Body of pancreas (tissue), 4 donors: ENCODE data around the gene SPR.

Source experiments
- CTCF ChIP-seq, 7 experiments: fragments of 450-650 bp in 4 of 7; fragments of 200-600 bp in 3 of 7; sonication (generic) in 3 of 7; IDR thresholded peaks; one replicate each; pipeline ENCODE4 v1.5.1; 2016 to 2019; ENCODE audit warnings: antibody characterized with exemption in 7 of 7
- POLR2A ChIP-seq, 3 donors: fragments of 450-650 bp; IDR thresholded peaks; one replicate each; pipeline ENCODE4 v1.6.1; 2016; ENCODE audit warnings: antibody characterized with exemption in 3 of 3, mild to moderate bottlenecking in 2 of 3

DNA sequence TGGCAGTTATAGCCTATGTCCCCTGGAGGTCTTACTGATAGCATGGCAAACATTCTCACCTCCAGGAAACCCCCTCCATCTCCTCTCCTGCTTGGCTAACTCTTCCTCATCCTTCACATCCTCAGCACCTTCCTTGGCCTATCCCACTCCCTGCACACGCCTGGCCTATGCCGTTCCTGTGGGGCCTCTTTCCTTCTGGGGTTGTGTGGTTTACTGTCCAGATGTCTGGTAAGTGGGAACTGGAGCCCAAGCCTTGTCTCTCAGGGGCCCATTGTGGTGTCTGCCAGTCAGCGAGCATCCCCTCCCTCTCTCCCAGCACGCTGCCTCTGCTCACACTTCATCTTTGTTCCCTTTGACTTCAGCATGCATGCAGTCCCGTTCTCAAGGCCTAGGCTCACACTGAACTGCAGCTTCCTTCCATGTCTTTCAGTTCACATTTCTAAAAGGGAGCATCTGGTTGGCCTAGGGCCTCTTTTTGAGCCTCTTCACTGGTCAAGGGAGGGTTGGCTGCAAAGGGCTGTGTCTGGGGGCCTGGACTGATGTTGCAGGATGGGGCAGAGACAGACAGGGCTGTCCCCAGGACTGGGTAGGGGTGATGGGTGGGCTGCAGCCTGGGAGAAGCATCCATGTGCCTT, 13.1 kb downstream of the SPR start:
- no peak for TF ChIP-seq CTCF (IDR thresholded peaks at IDR 0.05)
- TF ChIP-seq POLR2A (IDR thresholded peaks at IDR 0.05): no peak
